Esophagus (tissue), 2 donors: ENCODE results near the gene PRXL2A. TPM values are rescaled to one million over a fixed set of nuclear protein-coding genes. Genes with fewer than 3 reads are reported as not detected.

Experiments used
- H3K27ac ChIP-seq, 2 donors: one replicate each; pipeline ENCODE4 v1.5.1; 2013; ENCODE audit warnings: low read depth in 2 of 2, mild to moderate bottlenecking in 2 of 2, inconsistent platforms in 1 of 2, low read length in 1 of 2, moderate library complexity in 1 of 2
- H3K27me3 ChIP-seq, 2 donors: one replicate each; pipeline ENCODE4 v1.6.1; 2013; ENCODE audit warnings: low read length in 2 of 2, control low read depth in 1 of 2, mild to moderate bottlenecking in 1 of 2; ENCODE audit not compliant: insufficient read depth in 2 of 2, control insufficient read depth in 1 of 2
- H3K36me3 ChIP-seq, 2 donors: one replicate each; pipeline ENCODE4 v1.6.1; 2013; ENCODE audit warnings: low read length in 1 of 2; ENCODE audit not compliant: control insufficient read depth in 2 of 2, insufficient read depth in 2 of 2
- H3K4me1 ChIP-seq, 2 donors: one replicate each; pipeline ENCODE4 v1.6.1; 2013; ENCODE audit warnings: low read length in 1 of 2; ENCODE audit not compliant: control insufficient read depth in 2 of 2, insufficient read depth in 2 of 2
- H3K4me3 ChIP-seq, 2 donors: one replicate each; pipeline ENCODE4 v1.5.1; 2013; ENCODE audit warnings: low read length in 2 of 2, mild to moderate bottlenecking in 2 of 2, low read depth in 1 of 2, moderate library complexity in 1 of 2
- H3K9me3 ChIP-seq, 2 donors: one replicate each; pipeline ENCODE4 v1.6.1; 2013; ENCODE audit warnings: mild to moderate bottlenecking in 2 of 2, low read depth in 1 of 2, low read length in 1 of 2, moderate library complexity in 1 of 2; ENCODE audit not compliant: control insufficient read depth in 2 of 2, insufficient read depth in 1 of 2
- WGBS, 2 donors: extraction: QIAGEN DNeasy Blood & Tissue Kit; methylation state at CpG; one replicate each; pipeline ENCODE4 v1.1.7; 2013; 5-methylcytosine and 5-hydroxymethylcytosine counted together
- polyA plus RNA-seq, 2 donors: library from polyadenylated mRNA; stranded (reverse); fragments of 200-250 nt; gene quantifications; one replicate each; pipeline ENCODE4 v1.2.3, GENCODE V29; 2013
- donor health status: healthy with polysubstance abuse.
- donor health status: Bipolar disorder and iron deficiency.

The PRXL2A gene
- polyA plus RNA-seq, 2 donors: 47.3 to 87.9 TPM

DNA sequence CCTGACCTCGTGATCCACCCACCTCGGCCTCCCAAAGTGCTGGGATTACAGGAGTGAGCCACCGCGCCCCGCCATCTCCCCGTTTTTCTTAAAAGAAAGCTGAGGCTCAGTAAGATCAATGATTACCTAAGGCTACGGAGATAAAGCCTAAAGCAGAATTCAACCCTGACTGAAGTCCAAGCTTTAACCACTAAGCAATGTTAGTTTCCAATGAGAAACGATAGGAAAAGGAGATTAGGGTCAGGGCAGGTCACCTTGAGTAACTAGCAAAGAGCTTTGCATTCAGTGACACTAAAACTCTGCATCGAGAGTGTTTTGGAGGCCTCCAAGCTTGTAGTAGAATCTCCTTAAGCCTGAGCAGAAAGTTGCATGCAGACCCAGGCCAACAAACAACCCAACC is 17.6 kb upstream of the PRXL2A start:
- 81 to 84% methylated on average over 8 to 9 of the region's 9 CpGs for WGBS, 2 donors
- Histone ChIP-seq H3K27me3 (no peaks in the 10 kb centered on the region), H3K9me3 (no peaks in the 10 kb centered on the region), H3K4me1 (peaks cover 0 to 4% of the 10 kb centered on the region in 2 donors), H3K36me3 (no peaks in the 10 kb centered on the region), H3K27ac (no peak overlapping the region), H3K4me3 (no peak overlapping the region)

DNA sequence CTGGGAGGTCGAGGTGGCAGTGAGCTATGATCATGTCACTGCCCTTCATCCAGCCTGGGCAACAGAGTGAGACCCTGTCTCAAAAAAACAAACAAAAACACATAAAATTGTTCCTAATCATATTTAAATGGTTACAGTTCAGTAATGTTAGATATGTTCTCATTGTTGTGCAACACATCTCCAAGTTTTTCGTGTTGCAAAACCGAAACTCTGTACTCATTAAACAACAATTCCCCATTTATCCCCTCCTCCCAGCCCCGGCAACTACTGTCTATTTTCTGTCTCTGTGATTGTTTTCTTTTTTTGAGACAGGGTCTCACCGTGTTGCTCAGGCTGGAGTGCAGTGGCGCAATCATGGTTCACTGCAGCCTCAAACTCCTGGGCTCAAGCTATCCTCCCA is 16.1 kb upstream of the PRXL2A start:
- peaks cover 0 to 6% of the 10 kb centered on the region in 2 donors for H3K4me1 ChIP-seq
- H3K27ac ChIP-seq: no peak overlapping the region

DNA sequence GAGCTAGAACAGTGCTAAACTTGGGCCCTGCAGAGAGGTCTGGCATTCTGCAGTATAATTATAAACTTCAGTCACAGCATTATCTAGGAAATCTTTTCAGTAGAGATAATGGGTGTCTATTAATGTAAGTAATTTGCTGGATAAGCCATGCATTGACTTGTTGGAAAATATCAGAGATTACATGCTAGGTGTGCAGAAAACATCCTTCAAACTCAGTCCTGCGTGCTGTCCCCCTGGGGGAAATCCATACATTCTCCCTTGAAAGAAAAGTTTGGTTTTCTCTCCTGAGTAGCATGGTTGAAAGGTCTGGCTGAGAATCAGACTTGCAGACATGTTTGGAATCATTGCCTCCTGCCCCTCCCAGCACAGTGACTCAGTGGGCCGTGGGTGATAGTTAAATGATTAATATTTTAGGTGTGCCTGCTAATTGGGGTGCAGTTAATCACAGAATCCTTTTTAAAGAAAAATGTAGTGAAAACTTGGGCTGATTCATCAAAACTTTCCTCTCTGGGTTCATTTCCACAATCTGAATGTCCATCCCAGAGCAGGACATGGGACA is 13.9 kb upstream of the PRXL2A start:
- Histone ChIP-seq H3K36me3 (no peaks in the 10 kb centered on the region), H3K27me3 (no peaks in the 10 kb centered on the region), H3K4me3 (no peak overlapping the region), H3K4me1 (peaks cover 0 to 6% of the 10 kb centered on the region in 2 donors), H3K27ac (peak overlapping the region; percentile 23 to 36), H3K9me3 (no peaks in the 10 kb centered on the region)
- 41 to 49% methylated on average over 2 of the region's 2 CpGs for WGBS, 2 donors

More for the DNA sequence above, 16.1 kb upstream of the PRXL2A start:
- no peaks in the 10 kb centered on the region for H3K27me3 ChIP-seq
- no peak overlapping the region for H3K4me3 ChIP-seq
- WGBS, 2 donors: 75 to 78% methylated on average over 6 of the region's 6 CpGs
- H3K9me3 ChIP-seq: no peaks in the 10 kb centered on the region
- H3K36me3 ChIP-seq: no peaks in the 10 kb centered on the region

DNA sequence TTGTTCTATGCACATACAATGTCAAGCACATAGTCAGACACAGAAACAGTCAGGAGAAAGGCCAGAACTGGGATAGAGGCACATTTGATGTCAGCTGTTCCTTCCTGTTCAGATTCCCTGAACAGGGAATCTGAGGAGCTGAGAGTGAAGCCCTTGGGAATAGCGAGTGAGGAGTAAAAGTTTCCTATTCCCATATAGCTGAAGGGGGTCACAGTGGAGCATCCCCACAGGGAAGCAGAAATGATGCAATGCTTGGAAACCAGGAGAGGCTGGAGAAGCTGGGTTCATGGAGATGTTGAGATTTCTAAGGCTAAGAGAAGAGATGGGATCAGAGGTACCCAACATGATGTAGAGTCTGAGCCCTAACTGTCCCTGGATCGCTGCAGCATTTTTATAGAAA is 11.3 kb upstream of the PRXL2A start:
- no peak overlapping the region for H3K4me3 ChIP-seq
- peaks cover 0 to 6% of the 10 kb centered on the region in 2 donors for H3K4me1 ChIP-seq
- H3K27me3 ChIP-seq: no peaks in the 10 kb centered on the region
- no peaks in the 10 kb centered on the region for H3K9me3 ChIP-seq
- no peaks in the 10 kb centered on the region for H3K36me3 ChIP-seq
- 83 to 93% methylated on average over 2 of the region's 2 CpGs for WGBS, 2 donors
- H3K27ac ChIP-seq: no peak overlapping the region

DNA sequence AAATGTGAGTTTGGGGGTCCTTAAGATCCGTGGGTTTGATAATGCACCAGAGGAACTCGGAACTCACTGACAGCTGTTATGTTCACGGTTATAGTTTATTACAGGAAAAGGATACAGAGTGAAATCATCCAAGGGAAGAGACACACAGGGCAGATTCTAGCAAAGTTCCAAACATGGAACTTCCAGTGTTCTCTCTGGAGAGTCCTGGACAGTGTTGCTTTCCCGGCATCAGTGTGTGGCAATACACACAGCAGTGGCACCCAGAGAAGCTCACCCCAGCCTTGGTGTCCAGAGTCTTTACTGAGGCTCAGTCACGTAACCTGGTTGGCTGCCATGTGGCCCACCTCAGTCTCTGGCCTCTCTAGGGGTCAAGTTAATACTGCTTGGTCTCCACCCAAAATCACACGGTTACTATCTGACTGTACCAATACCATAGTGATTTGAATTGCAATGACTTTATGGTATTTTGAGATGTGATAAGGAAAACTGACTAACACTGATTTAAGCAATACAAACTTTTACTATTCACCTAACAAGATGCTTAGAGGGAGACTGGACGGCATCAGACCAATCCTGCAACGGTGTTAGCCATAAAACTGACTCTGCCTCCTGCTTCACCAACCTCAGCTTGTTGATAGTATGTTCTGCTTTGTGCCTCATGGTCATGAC is 8.1 kb upstream of the PRXL2A start:
- no peaks in the 10 kb centered on the region for H3K9me3 ChIP-seq
- no peak overlapping the region for H3K4me3 ChIP-seq
- peaks cover 0 to 3% of the 10 kb centered on the region in 2 donors for H3K4me1 ChIP-seq
- H3K27me3 ChIP-seq: no peaks in the 10 kb centered on the region
- H3K27ac ChIP-seq: no peak overlapping the region
- 75 to 82% methylated on average over 8 of the region's 8 CpGs for WGBS, 2 donors
- H3K36me3 ChIP-seq: no peaks in the 10 kb centered on the region

DNA sequence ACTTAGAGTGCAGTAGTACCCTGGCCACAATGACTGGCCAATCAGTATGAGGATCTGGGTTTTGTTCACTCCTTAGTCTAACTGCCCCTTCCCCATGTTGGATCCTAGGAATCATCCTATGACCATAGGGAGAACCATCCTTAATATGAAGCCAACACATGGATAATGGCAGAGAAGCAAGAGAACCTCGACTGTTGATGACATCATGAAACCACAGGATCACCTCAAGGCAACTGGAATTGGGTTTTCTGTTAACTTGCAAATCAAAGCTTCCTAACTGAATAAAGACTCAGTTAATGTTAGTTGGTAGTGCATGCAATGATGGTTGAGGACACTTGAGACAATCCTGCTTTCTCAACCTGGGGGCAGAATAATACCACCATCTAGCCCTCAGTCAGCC is 3.3 kb upstream of the PRXL2A start:
- Histone ChIP-seq H3K27ac (no peak overlapping the region), H3K36me3 (no peaks in the 10 kb centered on the region), H3K9me3 (no peaks in the 10 kb centered on the region), H3K27me3 (no peaks in the 10 kb centered on the region), H3K4me3 (no peak overlapping the region), H3K4me1 (peaks cover under 1 to 1% of the 10 kb centered on the region in 2 donors)
- whole genome bisulfite sequencing, 2 donors: 72% methylated on average over 1 of the region's 1 CpG

DNA sequence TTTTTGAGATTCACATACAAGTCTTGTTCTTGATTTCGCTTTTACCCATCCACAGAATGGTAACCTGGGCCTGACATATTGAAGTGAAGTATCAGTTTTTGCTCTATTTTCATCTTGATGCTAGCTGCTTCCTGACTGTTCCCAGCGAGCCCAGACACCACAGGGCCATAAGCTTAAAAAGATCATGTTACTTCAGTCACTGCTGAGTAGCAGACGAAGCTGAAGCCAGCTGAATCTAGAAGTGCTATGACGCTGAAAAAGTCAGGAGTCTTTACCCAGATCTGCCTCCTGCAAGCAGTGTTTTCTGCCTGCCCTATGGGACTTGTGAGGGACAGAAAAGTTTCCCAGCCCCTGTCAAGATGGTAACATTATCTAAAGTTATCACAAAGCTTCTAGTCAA is 2.7 kb upstream of the PRXL2A start:
- Histone ChIP-seq H3K27me3 (no peaks in the 10 kb centered on the region), H3K9me3 (no peaks in the 10 kb centered on the region), H3K36me3 (no peaks in the 10 kb centered on the region), H3K4me1 (peaks cover 3 to 4% of the 10 kb centered on the region in 2 donors), H3K4me3 (no peak overlapping the region), H3K27ac (no peak overlapping the region)
- 68 to 69% methylated on average over 4 of the region's 4 CpGs for WGBS, 2 donors

DNA sequence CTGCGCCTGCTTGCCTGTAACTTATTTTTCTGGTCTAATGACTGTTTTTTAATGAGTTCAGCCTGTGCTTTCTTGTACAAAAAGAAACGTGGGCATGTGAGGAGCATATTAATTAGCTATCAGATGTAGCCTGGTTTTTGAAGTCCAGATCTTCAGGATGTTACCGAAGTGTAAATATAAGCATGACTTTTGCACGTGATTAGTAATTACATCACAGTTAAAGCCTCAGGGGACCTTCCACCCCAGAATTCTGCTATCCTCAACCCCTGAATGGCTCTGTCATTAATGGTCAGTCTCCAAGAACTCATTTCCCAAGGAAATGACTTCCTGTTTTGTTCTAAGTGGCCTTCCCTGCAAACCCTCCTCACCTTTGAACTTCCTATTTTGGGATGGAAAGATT is 2.1 kb upstream of the PRXL2A start:
- no peaks in the 10 kb centered on the region for H3K36me3 ChIP-seq
- peaks cover 3 to 9% of the 10 kb centered on the region in 2 donors for H3K4me1 ChIP-seq
- no peaks in the 10 kb centered on the region for H3K9me3 ChIP-seq
- H3K27ac ChIP-seq: no peak overlapping the region
- H3K27me3 ChIP-seq: no peaks in the 10 kb centered on the region
- 48 to 54% methylated on average over 4 of the region's 4 CpGs for WGBS, 2 donors
- no peak overlapping the region for H3K4me3 ChIP-seq

DNA sequence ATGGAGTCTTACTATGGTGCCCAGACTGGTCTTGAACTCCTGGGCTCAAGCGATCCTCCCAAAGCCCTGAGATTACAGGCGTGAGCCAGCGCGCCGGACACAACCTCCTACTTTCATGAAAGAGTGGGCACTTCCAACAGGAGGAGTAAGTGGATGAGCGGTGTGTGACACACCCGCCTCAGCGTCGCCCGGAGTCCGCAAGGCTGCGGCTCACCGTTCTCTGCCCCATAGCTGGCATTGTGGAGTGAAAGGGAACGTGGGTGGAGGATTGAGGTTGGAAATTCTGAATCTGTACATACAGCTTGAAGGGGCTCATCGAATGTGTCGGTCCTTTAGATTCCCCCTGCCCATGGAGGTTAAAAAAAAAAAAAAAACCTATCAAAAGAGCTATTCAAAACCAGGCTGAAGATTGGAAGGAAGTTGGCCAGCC is 524 bp upstream of the PRXL2A start:
- Histone ChIP-seq H3K9me3 (no peaks in the 10 kb centered on the region), H3K4me1 (peaks cover 9 to 13% of the 10 kb centered on the region in 2 donors)
- 8 to 12% methylated on average over 16 of the region's 16 CpGs for WGBS, 2 donors

DNA sequence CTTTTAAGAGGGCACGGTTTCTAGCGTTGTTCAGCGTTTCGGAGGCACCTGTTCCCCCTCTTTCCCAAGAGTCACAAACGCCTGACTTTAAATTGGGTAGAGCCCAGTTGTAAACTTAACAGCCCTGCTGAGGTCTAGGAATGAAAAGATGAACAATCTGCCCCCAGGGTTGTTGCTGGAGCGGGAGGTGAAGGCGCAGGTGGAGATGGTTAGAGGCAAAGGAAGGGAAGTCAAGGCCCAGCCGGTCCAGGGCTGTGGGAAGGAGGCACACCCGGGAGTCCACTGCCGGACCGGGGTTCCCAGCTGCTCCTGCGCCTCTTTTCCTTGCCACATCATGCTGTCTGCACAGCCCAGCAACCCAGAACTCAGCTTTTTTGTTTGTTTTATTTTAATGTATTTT is 770 bp downstream of the PRXL2A start:
- no peaks in the 10 kb centered on the region for H3K9me3 ChIP-seq
- peak overlapping the region; percentile 57 to 83 for H3K4me3 ChIP-seq
- peak overlapping the region; percentile 69 to 89 for H3K27ac ChIP-seq
- peaks cover 13 to 14% of the 10 kb centered on the region in 2 donors for H3K4me1 ChIP-seq
- H3K36me3 ChIP-seq: no peaks in the 10 kb centered on the region
- 14 to 32% methylated on average over 12 of the region's 12 CpGs for WGBS, 2 donors
- no peaks in the 10 kb centered on the region for H3K27me3 ChIP-seq

More for the DNA sequence above, 524 bp upstream of the PRXL2A start:
- Histone ChIP-seq H3K36me3 (no peaks in the 10 kb centered on the region), H3K27ac (peak overlapping the region; percentile 85 to 89), H3K27me3 (no peaks in the 10 kb centered on the region), H3K4me3 (peak overlapping the region; percentile 57 to 83)
